ENCODE data around the gene COASY.
"Not testable (repeated sequence)": the region's sequence is repeated elsewhere in the genome, so short reads cannot be mapped to it uniquely, and the experiment has no call there.

COASY gene

DNA sequence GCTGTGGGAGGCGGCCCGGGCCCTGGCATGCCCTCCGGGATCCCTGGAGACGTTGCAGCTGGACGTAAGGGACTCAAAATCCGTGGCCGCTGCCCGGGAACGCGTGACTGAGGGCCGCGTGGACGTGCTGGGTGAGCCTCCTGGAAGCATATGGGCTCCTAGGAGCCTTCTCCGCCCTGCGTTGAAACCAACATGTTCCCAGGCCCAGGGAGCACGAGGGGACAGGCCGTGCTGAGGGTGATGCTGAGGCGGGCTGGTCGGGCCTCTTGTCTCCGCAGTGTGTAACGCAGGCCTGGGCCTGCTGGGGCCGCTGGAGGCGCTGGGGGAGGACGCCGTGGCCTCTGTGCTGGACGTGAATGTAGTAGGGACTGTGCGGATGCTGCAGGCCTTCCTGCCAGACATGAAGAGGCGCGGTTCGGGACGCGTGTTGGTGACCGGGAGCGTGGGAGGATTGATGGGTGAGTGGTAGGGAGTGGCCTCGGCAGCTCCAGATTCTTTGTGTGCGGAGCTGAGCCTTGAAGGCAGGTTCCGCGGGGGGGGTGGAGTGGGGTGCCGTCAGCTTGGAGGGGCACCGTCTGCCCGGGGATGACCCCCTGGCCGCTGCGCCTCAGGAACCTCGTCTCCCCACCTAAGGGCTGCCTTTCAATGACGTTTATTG, 8.7 kb upstream of the COASY start:
- no peak for DNase-seq (ENCODE audit: low read depth in 2 of 2)

DNA sequence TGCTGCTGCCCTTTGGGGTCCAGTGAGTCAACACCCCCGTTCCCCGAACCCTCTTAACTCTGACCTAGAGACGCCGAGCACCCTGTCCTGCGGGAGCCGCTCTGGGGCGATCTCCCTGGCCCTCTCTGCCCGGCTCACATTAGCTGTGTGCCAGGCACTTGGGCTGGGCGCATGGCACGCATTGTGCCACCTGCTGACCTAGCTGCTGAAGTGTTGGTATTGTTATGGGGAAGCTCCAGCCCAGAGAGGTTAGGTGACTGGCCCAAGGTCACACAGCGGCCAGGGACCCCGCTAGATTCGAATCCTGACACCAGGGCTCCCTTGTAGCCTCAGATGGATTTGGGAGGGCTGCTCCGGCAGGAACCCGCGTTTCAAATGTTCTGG, 8.1 kb upstream of the COASY start:
- DNase-seq (ENCODE audit: low read depth in 2 of 2), result no peak

DNA sequence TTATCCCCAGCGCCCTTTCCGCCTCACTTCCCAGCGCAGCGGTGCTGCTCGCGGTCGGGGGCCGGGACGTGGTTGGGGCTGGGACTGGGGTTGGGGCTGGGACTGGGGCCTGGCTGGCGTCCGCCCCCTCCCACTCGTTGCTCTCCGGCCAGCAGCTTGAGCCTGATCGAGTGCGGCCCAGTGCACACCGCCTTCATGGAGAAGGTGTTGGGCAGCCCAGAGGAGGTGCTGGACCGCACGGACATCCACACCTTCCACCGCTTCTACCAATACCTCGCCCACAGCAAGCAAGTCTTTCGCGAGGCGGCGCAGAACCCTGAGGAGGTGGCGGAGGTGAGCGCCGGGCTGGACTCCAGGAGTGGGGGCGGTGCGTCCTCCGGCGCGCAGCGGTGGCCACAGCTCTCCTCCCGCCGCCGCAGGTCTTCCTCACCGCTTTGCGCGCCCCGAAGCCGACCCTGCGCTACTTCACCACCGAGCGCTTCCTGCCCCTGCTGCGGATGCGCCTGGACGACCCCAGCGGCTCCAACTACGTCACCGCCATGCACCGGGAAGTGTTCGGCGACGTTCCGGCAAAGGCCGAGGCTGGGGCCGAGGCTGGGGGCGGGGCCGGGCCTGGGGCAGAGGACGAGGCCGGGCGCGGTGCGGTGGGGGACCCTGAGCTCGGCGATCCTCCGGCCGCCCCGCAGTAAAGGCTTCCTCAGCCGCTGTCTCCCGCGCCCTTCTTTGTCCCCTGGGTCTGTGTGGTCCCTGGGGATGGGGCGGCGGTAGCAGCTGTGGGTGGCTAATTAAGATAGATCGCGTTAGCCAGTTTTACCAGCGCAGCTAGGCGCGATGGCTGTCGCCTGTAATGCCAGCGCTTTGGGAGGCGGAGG, 7.5 kb upstream of the COASY start:
- DNase-seq (ENCODE audit: low read depth in 2 of 2), result peak; percentile 55 to 71

DNA sequence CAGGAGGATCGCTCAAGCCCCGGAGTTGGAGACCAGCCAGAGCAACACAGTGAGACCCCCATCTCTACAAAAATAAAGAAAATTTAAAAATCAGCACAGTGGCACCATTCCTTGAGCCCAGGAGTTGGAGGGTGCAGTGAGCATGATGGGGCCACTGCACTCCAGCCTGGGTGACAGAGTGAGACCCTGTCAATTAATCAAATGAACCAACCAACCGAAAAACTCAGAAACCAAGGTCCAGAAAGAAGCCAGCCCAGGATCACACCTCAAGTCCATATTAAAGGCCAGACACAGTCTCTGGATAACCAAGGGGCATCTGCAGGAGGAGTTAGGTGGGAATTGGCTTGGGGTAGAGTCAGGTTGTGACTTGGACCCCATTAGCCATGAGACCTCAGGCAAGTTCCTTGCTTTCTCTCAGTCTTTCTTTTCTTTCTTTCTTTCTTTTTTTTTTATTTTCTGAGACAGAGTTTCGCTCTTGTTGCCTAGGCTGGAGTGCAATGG, 6.8 kb upstream of the COASY start:
- DNase-seq (ENCODE audit: low read depth in 2 of 2), result no peak

DNA sequence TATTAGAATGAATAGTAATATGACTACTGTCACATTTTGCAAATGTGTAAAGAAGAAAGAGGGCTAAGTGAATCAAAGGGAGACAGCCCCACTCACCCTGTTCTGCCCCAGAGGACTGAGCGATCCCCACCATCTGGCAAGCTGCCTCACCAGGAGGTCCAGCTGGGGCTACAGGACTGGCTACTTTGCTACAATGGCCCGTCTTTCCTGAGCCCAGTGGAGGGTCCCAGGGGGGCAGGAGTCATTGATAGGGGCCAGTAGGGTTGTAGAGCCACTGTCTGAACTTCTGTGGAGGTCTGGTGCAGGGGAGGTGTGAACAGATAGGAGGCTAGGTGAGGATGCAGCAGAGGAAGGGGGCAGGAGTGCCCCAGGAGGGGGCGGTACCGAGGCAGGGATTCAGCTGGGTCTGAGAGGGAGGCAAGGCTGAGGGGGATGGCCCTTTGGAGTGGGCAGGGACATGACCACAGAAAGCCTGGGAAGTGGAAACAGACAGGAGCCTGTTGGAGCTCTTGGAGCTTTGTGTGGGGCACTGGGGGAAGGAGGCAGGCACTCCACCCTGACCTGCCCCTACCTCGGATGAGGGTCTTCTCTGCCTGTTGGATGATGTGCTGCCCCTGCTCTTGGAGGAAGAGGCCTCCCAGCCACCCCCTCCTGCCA, 5.9 kb upstream of the COASY start:
- not testable (repeated sequence) for DNase-seq (ENCODE audit: low read depth in 2 of 2)

DNA sequence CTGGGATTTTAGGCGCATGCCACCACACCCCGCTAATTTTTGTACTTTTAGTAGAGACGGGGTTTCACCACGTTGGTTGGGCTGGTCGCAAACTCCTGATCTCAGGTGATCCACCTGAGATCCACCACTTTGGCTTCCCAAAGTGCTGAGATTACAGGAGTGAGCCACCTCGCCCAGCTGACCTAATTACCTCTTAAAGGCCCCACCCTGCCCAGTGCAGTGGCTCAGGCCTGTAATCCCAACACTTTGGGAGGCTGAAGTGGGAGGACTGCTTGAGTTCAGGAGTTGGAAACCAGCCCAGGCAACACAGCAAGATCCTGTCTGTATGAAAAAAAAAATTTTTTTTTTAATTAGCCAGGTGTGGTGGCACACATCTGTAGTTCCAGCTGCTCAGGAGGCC, 2.9 kb upstream of the COASY start:
- DNase-seq (ENCODE audit: low read depth in 2 of 2), result no peak

DNA sequence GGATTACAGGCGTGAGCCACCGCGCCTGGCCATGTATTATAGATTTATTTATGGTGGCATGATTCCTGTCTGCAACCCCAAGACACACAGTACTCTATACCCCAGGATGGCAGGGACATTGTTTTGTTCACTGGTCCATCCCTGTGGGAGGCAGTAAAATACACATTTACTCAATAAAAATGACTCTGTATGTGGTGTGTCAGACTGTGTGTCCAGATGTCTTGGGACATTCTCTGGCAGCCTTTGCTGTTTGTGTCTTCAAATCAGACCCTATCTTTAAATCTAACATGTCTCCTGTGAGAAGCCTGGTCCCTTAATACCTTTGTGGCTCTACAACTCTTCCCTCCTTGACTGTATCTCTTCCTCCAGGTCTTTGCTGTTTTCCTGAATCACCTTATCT, 1.7 kb upstream of the COASY start:
- no peak for DNase-seq (ENCODE audit: low read depth in 2 of 2)

DNA sequence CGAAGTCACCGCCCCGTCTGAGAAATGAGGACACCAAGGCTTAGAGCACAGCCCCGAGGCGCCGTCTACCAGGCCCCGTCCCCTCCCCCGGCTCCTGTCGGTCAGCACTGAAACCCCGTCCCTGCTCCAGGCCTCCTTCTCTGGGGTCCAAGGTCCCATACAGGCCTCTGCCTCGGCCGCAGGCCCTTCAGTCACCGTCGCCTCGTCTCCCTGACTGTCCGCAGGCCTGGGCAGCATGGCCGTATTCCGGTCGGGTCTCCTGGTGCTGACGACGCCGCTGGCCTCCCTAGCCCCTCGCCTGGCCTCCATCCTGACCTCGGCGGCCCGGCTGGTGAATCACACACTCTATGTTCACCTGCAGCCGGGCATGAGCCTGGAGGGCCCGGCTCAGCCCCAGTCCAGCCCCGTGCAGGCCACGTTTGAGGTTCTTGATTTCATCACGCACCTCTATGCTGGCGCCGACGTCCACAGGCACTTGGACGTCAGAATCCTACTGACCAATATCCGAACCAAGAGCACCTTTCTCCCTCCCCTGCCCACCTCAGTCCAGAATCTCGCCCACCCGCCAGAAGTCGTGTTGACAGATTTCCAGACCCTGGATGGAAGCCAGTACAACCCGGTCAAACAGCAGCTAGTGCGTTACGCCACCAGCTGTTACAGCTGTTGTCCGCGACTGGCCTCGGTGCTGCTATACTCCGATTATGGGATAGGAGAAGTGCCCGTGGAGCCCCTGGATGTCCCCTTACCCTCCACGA, 617 bp downstream of the COASY start:
- DNase-seq (ENCODE audit: low read depth in 2 of 2), result no peak

DNA sequence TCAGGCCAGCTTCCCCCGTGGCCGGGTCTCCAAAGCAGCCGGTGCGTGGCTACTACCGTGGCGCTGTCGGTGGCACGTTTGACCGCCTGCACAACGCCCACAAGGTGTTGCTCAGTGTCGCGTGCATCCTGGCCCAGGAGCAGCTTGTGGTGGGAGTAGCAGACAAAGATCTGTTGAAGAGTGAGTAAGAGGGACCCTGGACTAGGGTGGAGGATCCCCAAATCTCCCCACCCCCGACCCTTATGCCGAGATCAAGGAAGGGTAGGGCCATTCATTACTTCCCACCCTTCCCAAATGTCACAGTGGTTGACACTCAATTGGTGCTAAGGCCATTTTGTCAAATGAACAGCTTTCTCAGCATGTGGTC, 1.2 kb downstream of the COASY start:
- DNase-seq (ENCODE audit: low read depth in 2 of 2), result no peak

DNA sequence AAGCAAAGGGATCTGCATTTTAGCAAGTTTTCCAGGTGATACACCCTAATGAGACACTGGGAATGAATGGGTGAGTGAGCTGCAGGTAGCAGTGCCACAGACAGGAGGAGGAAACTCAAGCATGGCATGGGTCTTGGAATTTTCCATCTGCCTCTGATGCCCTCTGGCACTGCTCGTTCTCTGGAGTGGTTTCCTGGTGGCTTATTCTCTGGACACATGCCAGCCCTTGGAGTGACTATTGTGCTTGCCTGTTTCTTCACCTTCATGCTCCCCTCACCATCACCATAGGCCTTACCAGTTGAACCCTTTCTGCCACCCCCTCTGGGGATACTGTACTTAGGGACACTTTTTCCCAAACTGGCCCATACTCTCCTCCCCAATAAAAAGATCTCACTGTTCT, 1.6 kb downstream of the COASY start:
- DNase-seq (ENCODE audit: low read depth in 2 of 2), result no peak

DNA sequence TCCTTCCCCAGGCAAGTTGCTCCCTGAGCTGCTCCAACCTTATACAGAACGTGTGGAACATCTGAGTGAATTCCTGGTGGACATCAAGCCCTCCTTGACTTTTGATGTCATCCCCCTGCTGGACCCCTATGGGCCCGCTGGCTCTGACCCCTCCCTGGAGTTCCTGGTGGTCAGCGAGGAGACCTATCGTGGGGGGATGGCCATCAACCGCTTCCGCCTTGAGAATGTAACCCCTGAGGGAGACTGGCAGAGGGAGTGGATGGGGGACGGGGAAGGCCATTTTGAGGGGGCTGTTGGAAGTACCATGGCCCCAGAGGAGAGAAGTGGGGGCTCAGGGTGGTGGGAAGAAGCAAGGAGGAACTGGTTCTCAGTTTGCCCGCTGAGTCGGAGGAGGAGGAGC, 2.0 kb downstream of the COASY start:
- no peak for DNase-seq (ENCODE audit: low read depth in 2 of 2)

DNA sequence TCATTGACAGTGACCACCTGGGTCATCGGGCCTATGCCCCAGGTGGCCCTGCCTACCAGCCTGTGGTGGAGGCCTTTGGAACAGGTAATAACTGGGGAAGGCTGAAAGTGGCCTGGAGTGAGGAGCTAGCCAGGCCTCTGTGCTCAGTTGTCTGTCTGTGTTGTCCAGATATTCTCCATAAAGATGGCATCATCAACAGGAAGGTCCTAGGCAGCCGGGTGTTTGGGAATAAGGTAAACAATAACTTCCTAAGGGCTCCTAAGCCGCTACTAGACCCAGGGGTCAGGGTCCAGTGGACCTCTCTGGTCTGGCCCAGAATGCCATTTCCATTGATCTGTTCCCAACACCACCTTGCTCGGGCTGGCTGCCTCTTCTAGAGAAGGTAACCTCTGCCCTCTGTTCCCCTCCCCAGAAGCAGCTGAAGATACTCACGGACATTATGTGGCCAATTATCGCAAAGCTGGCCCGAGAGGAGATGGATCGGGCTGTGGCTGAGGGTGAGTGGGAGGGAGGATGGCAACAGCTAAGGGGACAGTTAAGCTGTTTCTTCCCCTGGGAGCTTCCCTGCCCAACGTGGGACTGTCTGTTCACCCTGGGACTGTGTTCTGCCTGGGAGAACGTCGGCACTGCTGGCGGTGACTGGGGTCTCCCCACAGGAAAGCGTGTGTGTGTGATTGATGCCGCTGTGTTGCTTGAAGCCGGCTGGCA, 3.0 kb downstream of the COASY start:
- no peak for DNase-seq (ENCODE audit: low read depth in 2 of 2)

DNA sequence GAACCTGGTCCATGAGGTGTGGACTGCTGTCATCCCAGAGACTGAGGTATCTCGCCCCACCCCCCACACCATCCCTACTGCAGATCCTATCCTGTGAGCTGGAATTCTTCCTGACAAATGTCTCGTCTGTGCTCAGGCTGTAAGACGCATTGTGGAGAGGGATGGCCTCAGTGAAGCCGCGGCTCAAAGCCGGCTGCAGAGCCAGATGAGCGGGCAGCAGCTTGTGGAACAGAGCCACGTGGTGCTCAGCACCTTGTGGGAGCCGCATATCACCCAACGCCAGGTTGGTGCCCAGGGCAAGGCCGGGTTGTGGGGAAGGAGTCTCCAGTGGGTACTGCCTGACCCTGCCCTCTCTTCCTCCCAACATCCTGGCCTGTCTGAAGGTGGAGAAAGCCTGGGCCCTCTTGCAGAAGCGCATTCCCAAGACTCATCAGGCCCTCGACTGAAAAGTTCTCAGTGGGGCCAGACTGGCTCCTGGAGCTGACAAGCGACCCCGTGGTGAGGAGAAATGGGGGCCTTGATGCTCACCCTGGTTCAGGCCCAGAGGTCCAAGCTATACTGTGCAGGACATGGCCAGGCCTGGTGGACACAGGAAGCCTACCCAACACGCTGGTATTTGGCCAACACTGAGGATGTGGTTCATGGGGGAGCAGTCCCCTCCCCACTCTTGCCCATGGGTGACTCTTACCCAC, 3.7 kb downstream of the COASY start:
- no peak for DNase-seq (ENCODE audit: low read depth in 2 of 2)

DNA sequence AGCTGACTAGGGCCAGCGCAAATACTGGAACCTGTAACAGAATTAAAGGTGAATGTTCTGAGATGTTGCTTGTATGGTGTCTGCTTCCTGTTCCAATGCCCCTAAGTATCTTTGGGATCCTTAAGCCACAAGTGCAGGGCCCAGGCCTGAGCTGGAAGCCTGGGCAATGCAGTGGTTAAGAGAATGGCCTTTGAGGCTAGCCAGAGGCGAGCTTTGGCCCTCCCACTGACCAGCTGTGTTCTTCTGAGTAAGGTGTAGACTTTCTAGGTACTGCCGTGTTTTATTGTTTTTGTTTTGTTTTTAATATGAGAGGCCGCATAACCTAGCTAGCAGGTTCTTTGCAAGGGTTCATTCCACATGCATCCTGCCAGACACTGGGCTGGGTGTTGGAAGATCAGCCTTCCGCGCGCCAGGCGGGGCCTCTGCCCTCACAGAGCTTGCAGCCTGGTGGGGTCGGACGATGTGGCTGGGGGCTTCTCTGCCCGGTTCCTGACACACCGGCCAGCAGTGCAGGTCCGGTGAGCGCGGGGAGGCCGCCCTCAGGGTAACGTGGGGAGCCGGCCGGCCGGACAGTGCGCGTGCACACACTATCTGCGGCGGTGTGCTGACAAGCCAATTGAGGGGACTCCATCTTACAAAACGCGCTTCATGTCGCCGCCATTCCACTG, 4.4 kb downstream of the COASY start:
- DNase-seq (ENCODE audit: low read depth in 2 of 2), result no peak

DNA sequence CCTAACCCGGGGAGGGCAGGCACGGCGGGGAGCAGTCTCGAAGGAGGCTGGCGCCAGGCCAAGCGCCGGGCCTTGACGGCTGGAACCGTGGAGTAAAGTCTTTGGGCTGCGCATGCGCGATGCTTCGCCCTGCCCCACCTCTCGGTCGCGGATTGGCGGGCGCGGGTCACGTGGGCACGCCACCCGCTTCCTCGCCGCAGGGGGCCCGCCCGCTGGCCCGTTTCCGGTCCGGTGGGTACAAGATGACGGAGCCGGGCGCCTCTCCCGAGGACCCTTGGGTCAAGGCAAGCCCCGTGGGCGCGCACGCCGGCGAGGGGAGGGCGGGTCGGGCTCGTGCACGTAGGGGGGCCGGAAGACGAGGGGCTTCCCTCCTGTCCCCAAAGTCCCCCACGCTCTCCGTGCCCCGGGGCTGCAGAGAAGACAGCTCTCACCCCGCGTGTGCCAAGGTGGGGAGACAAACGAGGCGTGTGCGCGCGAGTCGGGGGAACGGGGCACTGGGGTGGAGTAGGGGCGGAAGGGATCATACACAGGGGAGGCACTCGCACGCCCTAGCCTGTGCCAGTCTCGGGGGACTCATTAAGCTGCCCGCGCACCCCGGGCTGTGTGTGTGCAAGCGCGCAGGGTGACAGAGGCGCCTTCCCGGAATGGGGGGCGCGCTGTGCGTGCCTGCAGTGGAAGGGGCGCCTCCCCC, 5.1 kb downstream of the COASY start, which contains the start of gene MLX:
Gene MLX (plus strand): TSS at position 218 of the 691 bp plus-strand sequence. CDS start 25 bp downstream, at position 243.
- peak; percentile 88 to 90 for DNase-seq (ENCODE audit: low read depth in 2 of 2)

DNA sequence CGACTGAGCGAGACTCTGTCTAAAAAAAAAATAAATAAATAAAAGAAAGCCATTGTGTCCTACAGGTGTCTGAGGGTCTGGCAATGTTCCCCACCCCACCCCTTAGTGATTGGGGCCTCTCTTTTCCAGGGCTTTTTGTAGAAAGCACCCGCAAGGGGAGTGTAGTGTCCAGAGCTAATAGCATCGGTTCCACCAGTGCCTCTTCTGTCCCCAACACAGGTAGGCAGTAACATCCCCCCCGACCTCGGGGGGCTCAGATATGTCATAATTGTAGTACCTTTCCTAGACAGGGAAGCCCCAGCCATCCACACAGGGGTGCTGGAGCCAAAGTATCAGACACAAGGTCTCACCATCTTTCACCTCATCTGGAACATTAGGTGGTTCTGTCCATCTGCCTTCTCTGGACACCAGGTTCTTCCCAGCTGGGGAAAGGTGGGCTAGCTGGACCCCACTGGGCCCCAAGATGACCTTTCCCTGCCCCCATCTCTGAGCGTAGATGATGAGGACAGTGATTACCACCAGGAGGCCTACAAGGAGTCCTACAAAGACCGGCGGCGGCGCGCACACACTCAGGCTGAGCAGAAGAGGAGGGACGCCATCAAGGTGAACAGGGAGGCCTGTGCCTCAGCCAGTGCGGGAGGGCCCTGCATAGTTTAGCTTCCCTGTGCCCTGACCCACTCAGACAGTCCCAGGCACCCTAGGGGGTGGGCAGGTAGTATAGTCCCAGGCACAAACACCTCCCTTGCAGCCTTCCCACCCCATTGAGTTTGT, 6.6 kb downstream of the COASY start:
- no peak for DNase-seq (ENCODE audit: low read depth in 2 of 2)

DNA sequence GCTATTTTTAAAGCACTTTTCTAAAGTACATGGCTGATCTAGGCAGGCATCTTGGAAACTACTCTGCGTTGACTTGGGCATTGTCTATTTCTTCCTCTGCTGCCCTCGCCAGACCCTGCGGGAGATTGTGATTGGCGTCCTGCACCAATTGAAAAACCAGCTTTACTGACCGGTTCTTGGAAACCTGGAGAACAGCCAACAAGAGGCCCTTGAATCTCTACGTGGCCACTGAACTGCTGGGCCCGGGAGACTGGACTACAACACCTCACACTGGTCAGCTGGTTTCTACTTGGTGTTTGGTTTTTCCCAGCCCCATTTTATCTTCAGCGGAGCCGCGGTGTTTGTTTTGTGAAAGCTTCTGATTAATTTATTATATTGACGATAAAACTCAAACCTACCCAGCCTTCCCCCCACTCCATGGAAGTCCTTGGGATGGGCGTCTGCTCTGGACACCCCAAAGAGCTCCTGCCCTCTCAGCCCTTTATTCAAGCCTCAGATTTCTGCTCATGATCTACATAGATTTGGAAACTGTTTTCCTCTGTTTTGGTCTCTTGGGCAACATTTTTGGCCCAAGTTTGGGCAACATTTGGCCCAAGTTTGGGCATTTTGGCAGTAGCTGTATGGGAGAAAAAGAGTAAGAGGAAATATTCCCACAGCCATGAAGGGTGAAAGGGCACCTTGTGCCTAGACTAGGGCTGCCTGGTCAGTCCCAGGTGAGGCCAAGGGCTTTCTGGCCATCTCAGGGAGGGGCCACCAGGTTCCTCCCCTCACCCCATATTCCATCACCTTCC, 9.7 kb downstream of the COASY start:
- DNase-seq (ENCODE audit: low read depth in 2 of 2), result no peak

DNA sequence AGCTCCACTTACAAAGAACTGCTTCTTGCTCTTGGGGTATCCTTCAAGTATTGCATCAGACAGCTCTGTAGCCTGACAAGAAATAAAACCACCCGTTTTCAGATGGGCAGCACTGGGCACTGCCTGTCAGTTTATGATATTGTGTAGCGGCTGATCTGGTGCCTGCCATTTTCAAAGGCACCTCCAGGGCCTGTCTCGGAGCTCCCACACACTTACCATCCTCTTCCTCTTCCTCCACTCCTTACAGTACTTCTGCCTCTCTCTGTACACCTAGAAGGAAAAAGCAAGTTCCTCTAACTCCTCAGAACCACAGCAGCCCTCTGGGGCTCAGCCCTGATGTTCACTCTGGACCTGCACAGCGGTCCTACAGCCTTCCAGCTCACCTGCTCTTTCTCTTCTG, 11.1 kb downstream of the COASY start:
- no peak for DNase-seq (ENCODE audit: low read depth in 2 of 2)

All from stimulated activated CD4-positive, alpha-beta T cell treated with anti-CD3 and anti-CD28 coated beads, Interleukin-4, amount 100 ng/mL, for 48 hours (primary cell).